ENCODE measurements around the gene KRTAP5-3.

KRTAP5-3 gene

GRCh38 chr11:1576825-1577224 is 31.4 kb downstream of the KRTAP5-3 start:
- TF ChIP-seq REST (IDR thresholded peaks at IDR 0.05; ENCODE audit: low read depth) (no peak), TEAD4 (IDR thresholded peaks at IDR 0.05) (no peak), FOXM1 (IDR thresholded peaks at IDR 0.05; ENCODE audit: borderline replicate concordance, low read depth) (no peak), CEBPB (IDR thresholded peaks at IDR 0.05) (no peak), YY1 (IDR thresholded peaks at IDR 0.05; ENCODE audit: low read depth) (no peak)

- TF ChIP-seq CREB1 (IDR thresholded peaks at IDR 0.05; ENCODE audit: low read depth) (no peak), YY1 (IDR thresholded peaks at IDR 0.05; ENCODE audit: low read depth) (no peak), TEAD4 (IDR thresholded peaks at IDR 0.05) (no peak), MAX (IDR thresholded peaks at IDR 0.05) (no peak), RAD21 (IDR thresholded peaks at IDR 0.05; ENCODE audit: low read depth) (no peak), ZBTB7A (IDR thresholded peaks at IDR 0.05; ENCODE audit: low read depth) (no peak), FOXM1 (IDR thresholded peaks at IDR 0.05; ENCODE audit: borderline replicate concordance, low read depth) (no peak), USF1 (IDR thresholded peaks at IDR 0.05) (no peak), TAF1 (IDR thresholded peaks at IDR 0.05; ENCODE audit: low read depth) (no peak), EGR1 (IDR thresholded peaks at IDR 0.05) (no peak), CEBPB (IDR thresholded peaks at IDR 0.05) (no peak), NFIC (IDR thresholded peaks at IDR 0.05) (no peak), REST (IDR thresholded peaks at IDR 0.05; ENCODE audit: low read depth) (no peak), EP300 (IDR thresholded peaks at IDR 0.05; ENCODE audit: borderline replicate concordance) (no peak), TCF12 (IDR thresholded peaks at IDR 0.05; ENCODE audit: low read depth) (no peak)
These were observed 33.4 kb downstream of the KRTAP5-3 start for GRCh38 chr11:1574933-1575242.

DNA sequence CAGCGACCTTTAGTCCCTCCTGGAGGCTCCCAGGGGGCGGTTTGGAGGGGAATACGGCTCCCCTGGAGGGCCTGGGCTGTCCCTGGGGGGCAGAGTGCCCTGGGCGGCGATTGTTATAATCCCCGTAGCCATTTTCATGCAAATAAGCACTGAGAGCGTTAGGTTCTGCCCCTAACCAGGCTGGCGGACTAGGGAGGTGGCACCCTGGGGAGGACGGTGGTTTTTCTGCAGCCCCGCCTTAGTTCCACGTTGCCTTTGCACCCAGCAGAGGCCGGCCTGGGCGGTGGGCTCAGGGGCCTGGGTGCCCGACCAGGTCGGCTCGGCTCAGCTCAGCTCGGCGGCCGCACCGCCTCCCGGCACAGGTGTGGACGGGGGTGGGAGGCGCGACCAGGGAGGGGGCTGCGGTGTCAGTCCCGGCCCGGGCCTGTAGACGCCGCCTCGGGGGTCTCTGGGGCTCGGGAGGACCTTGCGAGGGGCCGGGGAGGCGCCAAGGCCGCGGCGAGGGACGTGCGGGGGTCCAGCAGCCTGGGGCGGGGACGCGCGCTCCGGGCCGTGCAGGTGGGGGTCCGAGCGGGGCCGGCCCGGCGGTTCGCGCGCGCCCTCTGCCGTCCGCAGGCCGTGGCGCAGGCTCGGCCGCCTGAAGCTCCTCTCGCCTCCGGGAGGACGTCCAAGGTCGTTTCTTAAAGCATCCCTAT is 33.9 kb downstream of the KRTAP5-3 start:
- peak; percentile 77 for TF ChIP-seq RAD21 (IDR thresholded peaks at IDR 0.05; ENCODE audit: low read depth)
- peak; percentile 58; the same call in 1 of the 2 replicates for TF ChIP-seq ZBTB7A (IDR thresholded peaks at IDR 0.05; ENCODE audit: low read depth)
- TF ChIP-seq MAX (IDR thresholded peaks at IDR 0.05) = no peak

DNA sequence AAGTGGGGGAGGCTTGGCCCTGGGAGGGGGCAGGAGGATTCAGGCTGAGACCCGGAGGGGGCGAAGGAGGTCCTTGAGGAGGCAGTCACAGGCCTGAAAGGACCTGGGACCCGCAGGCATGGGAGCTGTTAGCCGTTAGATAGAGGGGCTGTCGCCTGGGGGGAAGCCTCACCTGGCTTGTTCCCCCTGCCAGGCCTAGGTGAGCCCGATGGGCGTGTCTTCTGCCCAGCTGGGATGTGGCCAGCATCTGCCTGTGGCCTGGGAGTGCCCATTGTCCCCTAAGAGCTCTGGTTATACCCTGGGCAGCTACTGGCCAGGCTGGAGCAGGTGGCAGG is 34.4 kb downstream of the KRTAP5-3 start:
- TF ChIP-seq USF1 (IDR thresholded peaks at IDR 0.05) = no peak
- no peak for TF ChIP-seq CREB1 (IDR thresholded peaks at IDR 0.05; ENCODE audit: low read depth)
- no peak for TF ChIP-seq ZBTB7A (IDR thresholded peaks at IDR 0.05; ENCODE audit: low read depth)
- 0 out of 2 replicates have a peak, but pooled peaks have one; percentile 1 for TF ChIP-seq RAD21 (IDR thresholded peaks at IDR 0.05; ENCODE audit: low read depth)
- TF ChIP-seq TCF12 (IDR thresholded peaks at IDR 0.05; ENCODE audit: low read depth) = no peak; the same call in 1 of the 2 replicates
- TF ChIP-seq TEAD4 (IDR thresholded peaks at IDR 0.05) = no peak
- no peak for TF ChIP-seq CEBPB (IDR thresholded peaks at IDR 0.05)
- 0 out of 2 replicates have a peak, but pooled peaks have one; percentile 35 for TF ChIP-seq TAF1 (IDR thresholded peaks at IDR 0.05; ENCODE audit: low read depth)
- peak; percentile 27; the same call in 1 of the 2 replicates for TF ChIP-seq EP300 (IDR thresholded peaks at IDR 0.05; ENCODE audit: borderline replicate concordance)
- 0 out of 2 replicates have a peak, but pooled peaks have one; percentile 5 for TF ChIP-seq NFIC (IDR thresholded peaks at IDR 0.05)

DNA sequence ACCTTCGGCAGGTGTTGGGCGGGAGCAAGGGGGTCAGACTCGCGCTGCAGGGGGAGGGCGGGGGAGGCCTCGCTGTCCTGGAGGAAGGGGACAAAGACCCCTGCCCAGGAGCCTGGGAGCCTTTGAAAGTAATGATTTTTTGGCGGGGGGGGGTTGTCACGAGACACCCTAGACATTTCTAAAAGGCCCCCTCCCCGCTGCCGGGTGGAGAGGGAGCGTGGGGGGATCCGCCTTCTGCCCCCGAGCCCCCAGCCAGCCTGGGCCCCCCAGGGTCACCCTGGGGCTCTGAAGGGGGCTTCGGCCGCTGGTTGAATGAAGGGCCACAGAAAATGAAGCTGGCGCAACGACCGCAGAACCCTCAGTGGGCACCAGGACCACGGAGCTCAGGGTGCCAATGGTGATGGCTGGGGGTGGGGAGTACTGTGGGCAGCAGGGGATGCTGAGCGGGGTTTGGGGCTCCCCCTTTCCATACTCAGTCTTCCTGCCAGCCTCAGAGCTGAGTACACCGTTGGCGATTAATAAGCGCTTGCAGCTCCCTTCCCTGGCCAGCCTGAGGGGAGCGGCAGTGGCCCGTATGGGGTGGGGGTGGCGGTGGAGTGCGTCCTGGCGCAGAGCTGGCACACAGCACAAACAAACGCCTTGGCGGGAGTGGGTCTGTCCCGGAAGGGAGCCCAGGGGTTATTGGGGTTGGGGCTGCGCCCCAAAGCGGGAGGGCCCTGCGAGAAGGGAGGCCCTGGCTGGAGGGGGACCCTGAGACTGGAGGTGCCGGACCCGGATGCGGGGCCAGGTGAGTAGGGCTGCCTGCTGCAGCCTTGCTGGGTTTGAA is 35.0 kb downstream of the KRTAP5-3 start:
- TF ChIP-seq TCF12 (IDR thresholded peaks at IDR 0.05; ENCODE audit: low read depth) (no peak), REST (IDR thresholded peaks at IDR 0.05; ENCODE audit: low read depth) (no peak), CREB1 (IDR thresholded peaks at IDR 0.05; ENCODE audit: low read depth) (no peak), TEAD4 (IDR thresholded peaks at IDR 0.05) (no peak), ZBTB7A (IDR thresholded peaks at IDR 0.05; ENCODE audit: low read depth) (no peak; the same call in 1 of the 2 replicates), FOXM1 (IDR thresholded peaks at IDR 0.05; ENCODE audit: borderline replicate concordance, low read depth) (no peak), YY1 (IDR thresholded peaks at IDR 0.05; ENCODE audit: low read depth) (no peak), CEBPB (IDR thresholded peaks at IDR 0.05) (no peak), RAD21 (IDR thresholded peaks at IDR 0.05; ENCODE audit: low read depth) (no peak), MAX (IDR thresholded peaks at IDR 0.05) (no peak), USF1 (IDR thresholded peaks at IDR 0.05) (no peak), NFIC (IDR thresholded peaks at IDR 0.05) (no peak), EGR1 (IDR thresholded peaks at IDR 0.05) (no peak), EP300 (IDR thresholded peaks at IDR 0.05; ENCODE audit: borderline replicate concordance) (no peak), TAF1 (IDR thresholded peaks at IDR 0.05; ENCODE audit: low read depth) (no peak)
